ENCODE data around the gene PPP1R14C. TPM values are rescaled to one million over a fixed set of nuclear protein-coding genes. Genes with fewer than 3 reads are reported as not detected.

PPP1R14C gene
- total and polyA plus RNA-seq, 2 experiments from 2014 or later = 2.1 to 5.2 TPM

- Histone ChIP-seq H3K9me2 (replicated peaks; ENCODE audit: insufficient read depth) (no peaks in the 10 kb centered on the region), H3K9me3 (ENCODE audit: low read depth) (no peaks in the 10 kb centered on the region), H3K27me3 (no peaks in the 10 kb centered on the region), H3K27ac (no peak overlapping the region), H3K79me2 (no peaks in the 10 kb centered on the region), H2AFZ (no peak overlapping the region), H3K36me3 (replicated peaks; ENCODE audit: insufficient read depth, low read depth) (no peaks in the 10 kb centered on the region), H4K20me1 (ENCODE audit: insufficient read depth, poor library complexity, severe bottlenecking) (no peaks in the 10 kb centered on the region), H3K4me1 (ENCODE audit: insufficient read depth) (no peaks in the 10 kb centered on the region), H3K4me2 (no peak overlapping the region), H3K4me3 (no peak overlapping the region)
- TF ChIP-seq EZH2 (IDR thresholded peaks at IDR 0.05; ENCODE audit: borderline replicate concordance) (no peak), CTCF (IDR thresholded peaks at IDR 0.05; ENCODE audit: poor library complexity) (no peak), EZH2phosphoT487 (IDR thresholded peaks at IDR 0.05; ENCODE audit: low read depth, severe bottlenecking, unreplicated experiment) (no peak)
- no peak for DNase-seq (ENCODE audit: low spot score)
Observed at GRCh38 chr6:150165020-150165702, 22.3 kb downstream of the PPP1R14C start.

GRCh38 chr6:150167479-150167873 lies 24.6 kb downstream of the PPP1R14C start:
- no peak overlapping the region for H3K4me3 ChIP-seq
- 70% methylated on average over 6 of the region's 6 CpGs for WGBS (ENCODE audit: low lambda C conversion rate, missing lambda C conversion rate)
- TF ChIP-seq EZH2 (IDR thresholded peaks at IDR 0.05; ENCODE audit: borderline replicate concordance) (no peak), CTCF (IDR thresholded peaks at IDR 0.05; ENCODE audit: poor library complexity) (no peak), EZH2phosphoT487 (IDR thresholded peaks at IDR 0.05; ENCODE audit: low read depth, severe bottlenecking, unreplicated experiment) (no peak)
- H2AFZ ChIP-seq = no peak overlapping the region
- no peaks in the 10 kb centered on the region for H3K4me1 ChIP-seq (ENCODE audit: insufficient read depth)
- H3K9me3 ChIP-seq (ENCODE audit: low read depth) = no peaks in the 10 kb centered on the region
- no peaks in the 10 kb centered on the region for H3K36me3 ChIP-seq (replicated peaks; ENCODE audit: insufficient read depth, low read depth)
- H3K27me3 ChIP-seq = no peaks in the 10 kb centered on the region
- no peaks in the 10 kb centered on the region for H3K9me2 ChIP-seq (replicated peaks; ENCODE audit: insufficient read depth)
- DNase-seq (ENCODE audit: low spot score) = no peak
- no peaks in the 10 kb centered on the region for H3K79me2 ChIP-seq
- no peak overlapping the region for H3K27ac ChIP-seq
- peak overlapping the region; percentile 36 for H3K4me2 ChIP-seq
- no peaks in the 10 kb centered on the region for H4K20me1 ChIP-seq (ENCODE audit: insufficient read depth, poor library complexity, severe bottlenecking)

GRCh38 chr6:150169181-150169580 lies 26.3 kb downstream of the PPP1R14C start:
- 82% methylated on average over 2 of the region's 2 CpGs for WGBS (ENCODE audit: low lambda C conversion rate, missing lambda C conversion rate)
- H3K4me2 ChIP-seq = no peak overlapping the region
- no peak for TF ChIP-seq EZH2phosphoT487 (IDR thresholded peaks at IDR 0.05; ENCODE audit: low read depth, severe bottlenecking, unreplicated experiment)
- TF ChIP-seq EZH2 (IDR thresholded peaks at IDR 0.05; ENCODE audit: borderline replicate concordance) = no peak
- TF ChIP-seq CTCF (IDR thresholded peaks at IDR 0.05; ENCODE audit: poor library complexity) = no peak
- H3K4me1 ChIP-seq (ENCODE audit: insufficient read depth) = no peaks in the 10 kb centered on the region
- H4K20me1 ChIP-seq (ENCODE audit: insufficient read depth, poor library complexity, severe bottlenecking) = no peaks in the 10 kb centered on the region
- H3K79me2 ChIP-seq = no peaks in the 10 kb centered on the region
- H3K27ac ChIP-seq = no peak overlapping the region
- DNase-seq (ENCODE audit: low spot score) = no peak
- no peaks in the 10 kb centered on the region for H3K36me3 ChIP-seq (replicated peaks; ENCODE audit: insufficient read depth, low read depth)
- no peaks in the 10 kb centered on the region for H3K27me3 ChIP-seq
- H3K9me2 ChIP-seq (replicated peaks; ENCODE audit: insufficient read depth) = no peaks in the 10 kb centered on the region
- H3K4me3 ChIP-seq = no peak overlapping the region
- H2AFZ ChIP-seq = no peak overlapping the region
- no peaks in the 10 kb centered on the region for H3K9me3 ChIP-seq (ENCODE audit: low read depth)
